ENCODE data around the gene P3H1.

Gene P3H1

GRCh38 chr1:42735477-42736105 is 31.2 kb downstream of the P3H1 start:
- TF ChIP-seq POLR2AphosphoS5 (IDR thresholded peaks at IDR 0.05; ENCODE audit: low read depth, low read length) (no peak), FOXP2 (optimal IDR thresholded peaks at IDR 0.05; ENCODE audit: borderline replicate concordance, extremely low read depth, extremely low read length, insufficient read depth) (no peak), TAF1 (IDR thresholded peaks at IDR 0.05; ENCODE audit: borderline replicate concordance, insufficient read depth, low read length) (no peak), SIN3A (IDR thresholded peaks at IDR 0.05; ENCODE audit: borderline replicate concordance, insufficient read depth, low read length) (no peak)
- TF ChIP-seq, protein P1, sequence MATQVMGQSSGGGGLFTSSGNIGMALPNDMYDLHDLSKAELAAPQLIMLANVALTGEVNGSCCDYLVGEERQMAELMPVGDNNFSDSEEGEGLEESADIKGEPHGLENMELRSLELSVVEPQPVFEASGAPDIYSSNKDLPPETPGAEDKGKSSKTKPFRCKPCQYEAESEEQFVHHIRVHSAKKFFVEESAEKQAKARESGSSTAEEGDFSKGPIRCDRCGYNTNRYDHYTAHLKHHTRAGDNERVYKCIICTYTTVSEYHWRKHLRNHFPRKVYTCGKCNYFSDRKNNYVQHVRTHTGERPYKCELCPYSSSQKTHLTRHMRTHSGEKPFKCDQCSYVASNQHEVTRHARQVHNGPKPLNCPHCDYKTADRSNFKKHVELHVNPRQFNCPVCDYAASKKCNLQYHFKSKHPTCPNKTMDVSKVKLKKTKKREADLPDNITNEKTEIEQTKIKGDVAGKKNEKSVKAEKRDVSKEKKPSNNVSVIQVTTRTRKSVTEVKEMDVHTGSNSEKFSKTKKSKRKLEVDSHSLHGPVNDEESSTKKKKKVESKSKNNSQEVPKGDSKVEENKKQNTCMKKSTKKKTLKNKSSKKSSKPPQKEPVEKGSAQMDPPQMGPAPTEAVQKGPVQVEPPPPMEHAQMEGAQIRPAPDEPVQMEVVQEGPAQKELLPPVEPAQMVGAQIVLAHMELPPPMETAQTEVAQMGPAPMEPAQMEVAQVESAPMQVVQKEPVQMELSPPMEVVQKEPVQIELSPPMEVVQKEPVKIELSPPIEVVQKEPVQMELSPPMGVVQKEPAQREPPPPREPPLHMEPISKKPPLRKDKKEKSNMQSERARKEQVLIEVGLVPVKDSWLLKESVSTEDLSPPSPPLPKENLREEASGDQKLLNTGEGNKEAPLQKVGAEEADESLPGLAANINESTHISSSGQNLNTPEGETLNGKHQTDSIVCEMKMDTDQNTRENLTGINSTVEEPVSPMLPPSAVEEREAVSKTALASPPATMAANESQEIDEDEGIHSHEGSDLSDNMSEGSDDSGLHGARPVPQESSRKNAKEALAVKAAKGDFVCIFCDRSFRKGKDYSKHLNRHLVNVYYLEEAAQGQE (IDR thresholded peaks at IDR 0.05; ENCODE audit: insufficient read depth in 1 of 2, low read depth in 2 of 2, low read length in 2 of 2) = no peak

- TF ChIP-seq POLR2AphosphoS5 (IDR thresholded peaks at IDR 0.05; ENCODE audit: low read depth, low read length) = no peak
- no peak for TF ChIP-seq FOXP2 (optimal IDR thresholded peaks at IDR 0.05; ENCODE audit: borderline replicate concordance, extremely low read depth, extremely low read length, insufficient read depth)
- TF ChIP-seq SIN3A (IDR thresholded peaks at IDR 0.05; ENCODE audit: borderline replicate concordance, insufficient read depth, low read length) = no peak
- TF ChIP-seq TAF1 (IDR thresholded peaks at IDR 0.05; ENCODE audit: borderline replicate concordance, insufficient read depth, low read length) = no peak
- TF ChIP-seq, protein P1 (IDR thresholded peaks at IDR 0.05; ENCODE audit: insufficient read depth in 1 of 2, low read depth in 2 of 2, low read length in 2 of 2) = no peak
These were observed 31.8 kb downstream of the P3H1 start for GRCh38 chr1:42735056-42735455.

GRCh38 chr1:42734201-42735035 is 32.4 kb downstream of the P3H1 start:
- TF ChIP-seq POLR2AphosphoS5 (IDR thresholded peaks at IDR 0.05; ENCODE audit: low read depth, low read length) (no peak), TAF1 (IDR thresholded peaks at IDR 0.05; ENCODE audit: borderline replicate concordance, insufficient read depth, low read length) (no peak), FOXP2 (optimal IDR thresholded peaks at IDR 0.05; ENCODE audit: borderline replicate concordance, extremely low read depth, extremely low read length, insufficient read depth) (no peak), SIN3A (IDR thresholded peaks at IDR 0.05; ENCODE audit: borderline replicate concordance, insufficient read depth, low read length) (no peak)
- TF ChIP-seq, protein P1 (IDR thresholded peaks at IDR 0.05; ENCODE audit: insufficient read depth in 1 of 2, low read depth in 2 of 2, low read length in 2 of 2) = no peak

- TF ChIP-seq FOXP2 (optimal IDR thresholded peaks at IDR 0.05; ENCODE audit: borderline replicate concordance, extremely low read depth, extremely low read length, insufficient read depth) (no peak), TAF1 (IDR thresholded peaks at IDR 0.05; ENCODE audit: borderline replicate concordance, insufficient read depth, low read length) (no peak), SIN3A (IDR thresholded peaks at IDR 0.05; ENCODE audit: borderline replicate concordance, insufficient read depth, low read length) (no peak), POLR2AphosphoS5 (IDR thresholded peaks at IDR 0.05; ENCODE audit: low read depth, low read length) (no peak)
- TF ChIP-seq, protein P1 (IDR thresholded peaks at IDR 0.05; ENCODE audit: insufficient read depth in 1 of 2, low read depth in 2 of 2, low read length in 2 of 2) = no peak
These were observed 33.2 kb downstream of the P3H1 start for GRCh38 chr1:42733415-42734200.

Data from PFSK-1 (cell line).